ENCODE data around the gene LLGL2.

The LLGL2 gene

DNA sequence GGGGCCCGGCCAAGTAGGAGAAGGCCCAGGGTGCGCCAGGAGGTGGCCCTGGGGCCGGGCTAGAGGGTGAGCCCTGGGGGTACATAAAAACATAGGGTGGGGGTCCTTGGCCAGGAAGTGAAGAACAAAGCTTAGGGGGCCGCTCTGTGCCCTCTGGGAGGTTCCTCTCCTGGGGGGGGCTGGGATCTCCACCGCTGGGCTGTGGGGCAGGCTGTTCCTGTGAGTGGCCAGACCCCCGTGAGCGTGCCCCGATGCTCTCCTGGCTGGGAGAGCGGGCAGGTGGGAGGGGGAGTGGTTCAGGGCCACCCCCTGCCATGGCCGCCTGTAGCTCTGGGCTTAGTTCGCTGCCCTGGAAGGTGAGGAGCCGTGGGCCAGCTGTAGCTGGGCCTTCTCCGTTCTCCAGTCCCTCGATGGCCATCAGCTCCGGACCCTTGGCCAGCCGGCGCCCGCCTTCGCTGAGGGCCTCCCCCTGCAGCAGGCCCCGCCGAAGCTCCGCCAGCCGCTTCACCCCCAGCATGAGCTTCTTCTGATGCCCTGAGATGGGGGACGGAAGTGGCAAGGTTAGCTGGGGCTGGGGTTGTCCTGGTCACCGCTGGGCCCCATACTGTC is 22.7 kb upstream of the LLGL2 start:
- Histone ChIP-seq H3K27ac (replicated peaks) (no peak overlapping the region), H3K4me3 (replicated peaks; ENCODE audit: insufficient read depth, low read length) (no peak overlapping the region), H3K27me3 (ENCODE audit: insufficient read depth, poor library complexity, severe bottlenecking) (no peaks in the 10 kb centered on the region)
- TF ChIP-seq POLR2AphosphoS5 (IDR thresholded peaks at IDR 0.05; ENCODE audit: low read depth) (no peak), SPI1 (IDR thresholded peaks at IDR 0.05; ENCODE audit: borderline replicate concordance, low read depth) (no peak), GABPA (IDR thresholded peaks at IDR 0.05; ENCODE audit: low read depth) (no peak)
- TF ChIP-seq, protein P1, sequence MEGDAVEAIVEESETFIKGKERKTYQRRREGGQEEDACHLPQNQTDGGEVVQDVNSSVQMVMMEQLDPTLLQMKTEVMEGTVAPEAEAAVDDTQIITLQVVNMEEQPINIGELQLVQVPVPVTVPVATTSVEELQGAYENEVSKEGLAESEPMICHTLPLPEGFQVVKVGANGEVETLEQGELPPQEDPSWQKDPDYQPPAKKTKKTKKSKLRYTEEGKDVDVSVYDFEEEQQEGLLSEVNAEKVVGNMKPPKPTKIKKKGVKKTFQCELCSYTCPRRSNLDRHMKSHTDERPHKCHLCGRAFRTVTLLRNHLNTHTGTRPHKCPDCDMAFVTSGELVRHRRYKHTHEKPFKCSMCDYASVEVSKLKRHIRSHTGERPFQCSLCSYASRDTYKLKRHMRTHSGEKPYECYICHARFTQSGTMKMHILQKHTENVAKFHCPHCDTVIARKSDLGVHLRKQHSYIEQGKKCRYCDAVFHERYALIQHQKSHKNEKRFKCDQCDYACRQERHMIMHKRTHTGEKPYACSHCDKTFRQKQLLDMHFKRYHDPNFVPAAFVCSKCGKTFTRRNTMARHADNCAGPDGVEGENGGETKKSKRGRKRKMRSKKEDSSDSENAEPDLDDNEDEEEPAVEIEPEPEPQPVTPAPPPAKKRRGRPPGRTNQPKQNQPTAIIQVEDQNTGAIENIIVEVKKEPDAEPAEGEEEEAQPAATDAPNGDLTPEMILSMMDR (IDR thresholded peaks at IDR 0.05; ENCODE audit: insufficient read depth, low read length), result no peak
- TF ChIP-seq, protein P2, sequence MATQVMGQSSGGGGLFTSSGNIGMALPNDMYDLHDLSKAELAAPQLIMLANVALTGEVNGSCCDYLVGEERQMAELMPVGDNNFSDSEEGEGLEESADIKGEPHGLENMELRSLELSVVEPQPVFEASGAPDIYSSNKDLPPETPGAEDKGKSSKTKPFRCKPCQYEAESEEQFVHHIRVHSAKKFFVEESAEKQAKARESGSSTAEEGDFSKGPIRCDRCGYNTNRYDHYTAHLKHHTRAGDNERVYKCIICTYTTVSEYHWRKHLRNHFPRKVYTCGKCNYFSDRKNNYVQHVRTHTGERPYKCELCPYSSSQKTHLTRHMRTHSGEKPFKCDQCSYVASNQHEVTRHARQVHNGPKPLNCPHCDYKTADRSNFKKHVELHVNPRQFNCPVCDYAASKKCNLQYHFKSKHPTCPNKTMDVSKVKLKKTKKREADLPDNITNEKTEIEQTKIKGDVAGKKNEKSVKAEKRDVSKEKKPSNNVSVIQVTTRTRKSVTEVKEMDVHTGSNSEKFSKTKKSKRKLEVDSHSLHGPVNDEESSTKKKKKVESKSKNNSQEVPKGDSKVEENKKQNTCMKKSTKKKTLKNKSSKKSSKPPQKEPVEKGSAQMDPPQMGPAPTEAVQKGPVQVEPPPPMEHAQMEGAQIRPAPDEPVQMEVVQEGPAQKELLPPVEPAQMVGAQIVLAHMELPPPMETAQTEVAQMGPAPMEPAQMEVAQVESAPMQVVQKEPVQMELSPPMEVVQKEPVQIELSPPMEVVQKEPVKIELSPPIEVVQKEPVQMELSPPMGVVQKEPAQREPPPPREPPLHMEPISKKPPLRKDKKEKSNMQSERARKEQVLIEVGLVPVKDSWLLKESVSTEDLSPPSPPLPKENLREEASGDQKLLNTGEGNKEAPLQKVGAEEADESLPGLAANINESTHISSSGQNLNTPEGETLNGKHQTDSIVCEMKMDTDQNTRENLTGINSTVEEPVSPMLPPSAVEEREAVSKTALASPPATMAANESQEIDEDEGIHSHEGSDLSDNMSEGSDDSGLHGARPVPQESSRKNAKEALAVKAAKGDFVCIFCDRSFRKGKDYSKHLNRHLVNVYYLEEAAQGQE (IDR thresholded peaks at IDR 0.05; ENCODE audit: insufficient replicate concordance, low read depth), result no peak
- no peak for DNase-seq (ENCODE audit: low read depth in 1 of 2, low spot score in 1 of 2)

DNA sequence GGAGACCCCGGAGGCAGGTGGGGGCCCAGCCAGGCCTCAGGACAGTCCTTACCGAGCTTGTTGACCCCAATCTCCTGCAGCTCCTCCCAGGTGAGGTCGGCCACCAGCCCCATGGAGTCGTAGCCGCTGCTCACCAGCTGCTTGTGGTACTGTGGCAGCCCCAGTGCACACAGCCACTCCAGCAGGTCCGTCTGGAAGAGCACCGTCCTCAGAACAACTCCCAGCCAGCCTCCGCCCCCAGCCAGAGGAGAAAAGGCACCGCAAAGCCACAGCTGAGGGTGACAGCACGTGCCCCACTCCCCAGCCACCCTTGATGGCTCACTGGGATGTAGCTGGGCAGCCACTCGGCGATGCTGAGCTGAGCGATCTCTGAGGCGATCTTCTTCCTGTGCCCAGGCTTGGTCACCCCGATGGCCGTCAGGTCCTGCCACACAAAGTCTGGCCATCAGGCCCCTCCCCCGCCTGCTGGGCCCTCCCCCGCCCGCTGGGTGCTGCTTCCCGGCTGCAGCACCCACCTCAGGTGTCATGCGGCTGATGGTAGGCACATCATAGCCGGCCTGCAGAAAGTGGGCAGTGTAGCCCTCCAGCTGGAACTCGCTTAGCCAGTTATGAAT is 22.1 kb upstream of the LLGL2 start:
- H3K27ac ChIP-seq (replicated peaks), result no peak overlapping the region
- TF ChIP-seq, protein P1 (IDR thresholded peaks at IDR 0.05; ENCODE audit: insufficient read depth, low read length), result no peak
- TF ChIP-seq POLR2AphosphoS5 (IDR thresholded peaks at IDR 0.05; ENCODE audit: low read depth), result no peak
- TF ChIP-seq, protein P2 (IDR thresholded peaks at IDR 0.05; ENCODE audit: insufficient replicate concordance, low read depth), result no peak
- no peak for TF ChIP-seq GABPA (IDR thresholded peaks at IDR 0.05; ENCODE audit: low read depth)
- TF ChIP-seq SPI1 (IDR thresholded peaks at IDR 0.05; ENCODE audit: borderline replicate concordance, low read depth), result no peak
- H3K27me3 ChIP-seq (ENCODE audit: insufficient read depth, poor library complexity, severe bottlenecking), result no peaks in the 10 kb centered on the region
- no peak overlapping the region for H3K4me3 ChIP-seq (replicated peaks; ENCODE audit: insufficient read depth, low read length)
- no peak for DNase-seq (ENCODE audit: low read depth in 1 of 2, low spot score in 1 of 2)

DNA sequence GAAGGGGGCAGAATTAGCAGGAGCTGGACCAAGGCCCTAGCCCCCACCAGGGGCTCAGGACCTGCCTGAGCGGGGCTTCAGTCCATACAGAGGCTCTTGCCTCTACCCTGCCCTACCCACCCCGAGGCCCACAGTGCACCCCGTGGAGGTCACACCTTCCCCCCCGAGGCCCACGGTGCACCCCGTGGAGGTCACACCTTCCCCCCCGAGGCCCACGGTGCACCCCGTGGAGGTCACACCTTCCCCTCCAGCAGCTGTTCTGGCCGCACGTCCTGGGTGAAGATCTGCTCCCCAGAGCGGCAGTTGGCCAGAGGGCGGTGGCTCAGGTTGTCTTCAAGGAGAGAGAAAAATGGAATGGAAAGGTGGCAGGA is 21.5 kb upstream of the LLGL2 start:
- Histone ChIP-seq H3K27ac (replicated peaks) (no peak overlapping the region), H3K27me3 (ENCODE audit: insufficient read depth, poor library complexity, severe bottlenecking) (no peaks in the 10 kb centered on the region), H3K4me3 (replicated peaks; ENCODE audit: insufficient read depth, low read length) (no peak overlapping the region)
- DNase-seq (ENCODE audit: low read depth in 1 of 2, low spot score in 1 of 2), result no peak
- TF ChIP-seq, protein P2 (IDR thresholded peaks at IDR 0.05; ENCODE audit: insufficient replicate concordance, low read depth), result no peak
